Transverse colon (tissue), 4 donors: ENCODE measurements around the gene CCL15. TPM values are rescaled to one million over a fixed set of nuclear protein-coding genes. Genes with fewer than 3 reads are reported as not detected.

ENCODE experiments used
- DNase-seq: peaks from one replicate; pipeline ENCODE4 v3.0.0-alpha.2; 2019
- H3K27ac ChIP-seq, 4 donors: fragments of 200-600 bp; sonication (generic); 2 replicates each; pipeline ENCODE4 v1.5.1; 2016 to 2018; ENCODE audit warnings: inconsistent platforms in 4 of 4
- H3K27me3 ChIP-seq: fragments of 200-600 bp; sonication (generic); 2 replicates; pipeline ENCODE4 v1.5.1; 2017; ENCODE audit warnings: inconsistent platforms
- H3K36me3 ChIP-seq, 4 donors: fragments of 200-600 bp; sonication (generic); 2 replicates each; pipeline ENCODE4 v1.5.1; 2017 to 2019; ENCODE audit warnings: inconsistent platforms in 4 of 4
- H3K4me1 ChIP-seq, 4 donors: fragments of 200-600 bp; sonication (generic); 2 replicates each; pipeline ENCODE4 v1.5.1; 2017 to 2020; ENCODE audit warnings: inconsistent platforms in 4 of 4
- H3K4me3 ChIP-seq, 4 donors: fragments of 200-600 bp; sonication (generic); 1 replicate in 1 of 4; 2 replicates in 3 of 4; pipeline versions ENCODE4 v1.5.1 to v1.6.1; 2017 to 2019; ENCODE audit warnings: inconsistent platforms in 4 of 4
- H3K9me3 ChIP-seq, 2 donors: fragments of 200-600 bp; sonication (generic); 2 replicates each; pipeline ENCODE4 v1.5.1; 2017 to 2019; ENCODE audit warnings: inconsistent platforms in 2 of 2
- CTCF ChIP-seq, 5 experiments: fragments of 200-600 bp in 3 of 5; fragments of 450-650 bp in 2 of 5; sonication (generic) in 3 of 5; IDR thresholded peaks; 1 replicate in 2 of 5; 2 replicates in 3 of 5; pipeline ENCODE4 v1.5.1; 2016 to 2017; ENCODE audit warnings: antibody characterized with exemption in 5 of 5, inconsistent platforms in 3 of 5, mild to moderate bottlenecking in 2 of 5, moderate library complexity in 1 of 5
- EP300 ChIP-seq: sonication (generic); formaldehyde crosslinking; IDR thresholded peaks from one replicate; pipeline ENCODE4 v1.6.1; 2017; ENCODE audit warnings: antibody characterized with exemption, low read depth
- POLR2A ChIP-seq: fragments of 450-650 bp; IDR thresholded peaks from one replicate; pipeline ENCODE4 v1.6.1; 2016; ENCODE audit warnings: antibody characterized with exemption, mild to moderate bottlenecking, moderate library complexity
- POLR2AphosphoS5 ChIP-seq, 3 donors: sonication (generic); formaldehyde crosslinking; IDR thresholded peaks; one replicate each; pipeline ENCODE4 v1.6.1; 2016; ENCODE audit warnings: antibody characterized with exemption in 3 of 3
- WGBS, 2 donors: methylation state at CpG; one replicate each; pipeline ENCODE4 v1.1.5; 2018; ENCODE audit warnings: low coverage in 1 of 2; 5-methylcytosine and 5-hydroxymethylcytosine counted together
- in situ Hi-C, 4 donors: fragments of 200-750 bp; cut with MboI; loops; one replicate each; pipeline versions ENCODE4 v1.15.0 to v1.15.1; 2017; ENCODE audit warnings: low sequenced_read_pairs in 3 of 4, low pct_ligation_motif_present in 1 of 4, low pct_unique_long_range_greater_than_20kb in 1 of 4
- intact Hi-C: fragments of 100-400 bp; cut with DNase I; formaldehyde crosslinking; loops from one replicate; pipeline ENCODE4 v1.15.1; 2023; ENCODE audit warnings: low total_unique reads
- total RNA-seq, 4 donors: library from RNA; depleted of rRNA; stranded (reverse); fragments of >200 nt; gene quantifications; one replicate each; pipeline ENCODE4 v1.1.0, GENCODE V29; 2016

Gene CCL15
- total RNA-seq, 4 donors from 2014 or later, result 6.8 to 68.8 (median 31.5) TPM

- TF ChIP-seq POLR2A, result no peak
- TF ChIP-seq EP300, result no peak
- no peak for TF ChIP-seq POLR2AphosphoS5 (IDR thresholded peaks at IDR 0.05)
- TF ChIP-seq CTCF (IDR thresholded peaks at IDR 0.05), result no peak
- H3K27me3 ChIP-seq, result no peaks in the 10 kb centered on the region
- no peak overlapping the region for H3K4me3 ChIP-seq
- no peaks in the 10 kb centered on the region for H3K9me3 ChIP-seq
- H3K36me3 ChIP-seq, result no peaks in the 10 kb centered on the region
- in situ Hi-C loops, result loop anchor here in 3 of 4 donors (5.0 to 25.0 kb wide), 2 partner anchors 179 to 519 kb away; partner anchors contain the start of gene ZNHIT3 (in 2 of the 3)
- H3K4me1 ChIP-seq, result peaks cover 0 to 17% (median 11%) of the 10 kb centered on the region in 4 donors
- intact Hi-C loops, result no loop called here
- 75 to 82% methylated on average over 2 to 10 of the region's 10 CpGs for WGBS, 2 donors
- H3K27ac ChIP-seq, result no peak overlapping the region
- DNase-seq, result no peak
Measured at GRCh38 chr17:35968520-35969054, 32.8 kb downstream of the CCL15 start.

- H3K9me3 ChIP-seq, result no peaks in the 10 kb centered on the region
- H3K36me3 ChIP-seq, result no peaks in the 10 kb centered on the region
- DNase-seq, result no peak
- peaks cover 0 to 6% (median 5%) of the 10 kb centered on the region in 4 donors for H3K4me1 ChIP-seq
- in situ Hi-C loops (loop anchor here in 3 of 4 donors (5.0 to 25.0 kb wide), 2 partner anchors 182 to 522 kb away; partner anchors contain the start of gene ZNHIT3 (in 2 of the 3)), intact Hi-C loops (no loop called here)
- H3K27ac ChIP-seq, result no peak overlapping the region
- peaks cover 6% of the 10 kb centered on the region for H3K27me3 ChIP-seq
- no peak overlapping the region for H3K4me3 ChIP-seq
- 85 to 100% methylated on average over 1 to 7 of the region's 7 CpGs for WGBS, 2 donors
- no peak for TF ChIP-seq CTCF (IDR thresholded peaks at IDR 0.05)
- no peak for TF ChIP-seq POLR2A
- no peak for TF ChIP-seq POLR2AphosphoS5 (IDR thresholded peaks at IDR 0.05)
- TF ChIP-seq EP300, result no peak
Measured at GRCh38 chr17:35965272-35965671, 36.1 kb downstream of the CCL15 start.

- no peak for TF ChIP-seq EP300
- no peak for TF ChIP-seq POLR2A
- TF ChIP-seq POLR2AphosphoS5 (IDR thresholded peaks at IDR 0.05), result no peak
- no peak for TF ChIP-seq CTCF (IDR thresholded peaks at IDR 0.05)
- in situ Hi-C loops, result loop anchor here in 2 of 4 donors (25.0 kb wide), 1 partner anchor 524 kb away; the partner anchor contains the start of gene ZNHIT3 (in 2 of the 2)
- 70 to 74% methylated on average over 5 to 6 of the region's 6 CpGs for WGBS, 2 donors
- no peak overlapping the region for H3K4me3 ChIP-seq
- intact Hi-C loops, result no loop called here
- no peak overlapping the region for H3K27ac ChIP-seq
- no peaks in the 10 kb centered on the region for H3K4me1 ChIP-seq
- H3K36me3 ChIP-seq, result no peaks in the 10 kb centered on the region
- peaks cover 18% of the 10 kb centered on the region for H3K27me3 ChIP-seq
- no peak for DNase-seq
- no peaks in the 10 kb centered on the region for H3K9me3 ChIP-seq
Measured at GRCh38 chr17:35963663-35964062, 37.7 kb downstream of the CCL15 start.

GRCh38 chr17:35953720-35954119 is 47.6 kb downstream of the CCL15 start:
- Histone ChIP-seq H3K4me3 (no peak overlapping the region), H3K27me3 (no peaks in the 10 kb centered on the region), H3K4me1 (no peaks in the 10 kb centered on the region), H3K36me3 (no peaks in the 10 kb centered on the region), H3K9me3 (no peaks in the 10 kb centered on the region), H3K27ac (no peak overlapping the region)
- TF ChIP-seq CTCF (IDR thresholded peaks at IDR 0.05), result no peak
- TF ChIP-seq POLR2AphosphoS5 (IDR thresholded peaks at IDR 0.05), result no peak
- no peak for TF ChIP-seq POLR2A
- no peak for TF ChIP-seq EP300
- no peak for DNase-seq
- in situ Hi-C loops, result loop anchor here in 2 of 4 donors (25.0 kb wide), 1 partner anchor 534 kb away; the partner anchor contains the start of gene ZNHIT3 (in 2 of the 2)
- WGBS, 2 donors, result 71% methylated on average over 7 of the region's 7 CpGs; no CpG with 5 or more reads in 1 of the 2 donors
- intact Hi-C loops, result no loop called here
